NCI-H345 (cell line): Measurements from ENCODE around the gene PLXDC1.
"Not testable (repeated sequence)": the region's sequence is repeated elsewhere in the genome, so short reads cannot be mapped to it uniquely, and the experiment has no call there.

Experiments used
- DNase-seq: peaks from one replicate; lab custom pipeline; 2025; lab: John Stamatoyannopoulos, UW

The PLXDC1 gene

DNA sequence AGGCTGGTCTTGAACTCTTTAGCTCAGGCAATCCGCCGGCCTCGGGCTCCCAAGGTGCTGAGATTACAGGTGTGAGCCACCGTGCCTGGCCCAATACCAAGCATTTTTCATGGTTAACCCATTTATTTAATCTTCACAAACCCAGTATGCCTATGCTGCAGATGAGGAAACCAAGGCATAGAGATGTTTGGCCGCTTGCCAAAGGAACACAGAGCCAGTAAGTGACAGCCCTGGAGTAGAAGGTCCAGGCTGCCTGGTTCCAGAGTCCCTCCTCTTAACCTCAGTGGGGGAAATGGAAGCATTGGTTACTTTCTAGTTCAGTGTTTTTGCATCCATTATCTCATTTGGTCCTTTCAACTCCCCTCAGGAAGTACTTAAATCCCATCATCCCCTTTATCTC, 29.9 kb upstream of the PLXDC1 start:
- DNase-seq, result no peak

DNA sequence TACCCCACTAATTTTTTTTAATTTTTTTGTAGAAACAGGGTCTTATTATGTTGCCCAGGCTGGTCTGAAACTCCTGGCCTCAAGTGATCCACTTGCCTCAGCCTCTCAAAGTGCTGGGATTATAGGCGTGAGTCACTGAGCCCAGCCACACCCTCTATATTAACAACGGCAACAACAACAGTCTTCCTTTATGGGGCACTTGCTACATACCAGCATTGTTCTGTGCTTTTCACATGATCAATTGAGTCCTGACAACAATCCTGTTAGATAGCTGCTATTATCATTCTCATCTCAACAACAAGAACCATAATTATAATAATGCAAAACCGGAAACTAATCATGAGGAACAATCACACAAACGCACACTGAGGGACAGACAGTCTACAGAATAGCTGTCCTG, 27.1 kb upstream of the PLXDC1 start:
- no peak for DNase-seq

DNA sequence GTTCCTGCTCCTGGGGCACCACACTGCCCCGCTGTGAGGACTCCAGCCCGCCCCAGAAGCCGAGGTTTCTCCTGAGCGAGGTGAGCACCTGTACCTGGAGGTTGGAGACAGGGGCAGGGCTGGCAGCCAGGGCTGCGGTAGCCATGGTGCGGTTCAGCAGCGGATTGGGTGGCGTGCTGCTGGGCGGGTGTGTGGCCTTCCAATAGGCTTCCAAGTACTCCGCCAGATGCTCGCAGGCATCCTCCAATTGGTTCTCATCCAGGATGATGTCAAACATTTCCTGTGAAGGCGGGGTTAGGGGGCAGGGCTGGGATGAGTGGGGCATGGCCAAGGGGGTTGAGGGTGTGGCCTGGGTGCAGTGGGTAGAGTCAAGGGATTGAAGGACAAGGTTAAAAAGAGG, 25.8 kb upstream of the PLXDC1 start:
- DNase-seq, result no peak

DNA sequence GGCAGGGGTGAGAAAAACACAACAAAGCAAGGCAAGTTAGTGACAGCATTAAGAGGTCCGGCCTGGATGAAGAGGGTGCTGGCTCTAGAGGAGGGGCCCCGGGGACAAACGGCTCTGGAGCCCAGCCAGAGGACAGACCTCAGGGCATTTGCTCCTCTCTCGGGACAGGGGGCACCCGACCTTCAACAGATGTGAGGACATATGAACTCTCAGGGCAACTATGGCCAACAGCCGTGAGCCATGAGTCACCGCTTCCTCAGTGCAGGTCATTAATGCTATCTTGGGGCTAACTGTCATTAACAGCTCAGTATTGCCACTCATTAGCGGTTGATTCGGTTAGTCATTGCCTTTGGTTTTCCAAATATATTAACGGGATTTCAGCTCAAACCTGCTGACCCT, 24.3 kb upstream of the PLXDC1 start:
- DNase-seq, result no peak

DNA sequence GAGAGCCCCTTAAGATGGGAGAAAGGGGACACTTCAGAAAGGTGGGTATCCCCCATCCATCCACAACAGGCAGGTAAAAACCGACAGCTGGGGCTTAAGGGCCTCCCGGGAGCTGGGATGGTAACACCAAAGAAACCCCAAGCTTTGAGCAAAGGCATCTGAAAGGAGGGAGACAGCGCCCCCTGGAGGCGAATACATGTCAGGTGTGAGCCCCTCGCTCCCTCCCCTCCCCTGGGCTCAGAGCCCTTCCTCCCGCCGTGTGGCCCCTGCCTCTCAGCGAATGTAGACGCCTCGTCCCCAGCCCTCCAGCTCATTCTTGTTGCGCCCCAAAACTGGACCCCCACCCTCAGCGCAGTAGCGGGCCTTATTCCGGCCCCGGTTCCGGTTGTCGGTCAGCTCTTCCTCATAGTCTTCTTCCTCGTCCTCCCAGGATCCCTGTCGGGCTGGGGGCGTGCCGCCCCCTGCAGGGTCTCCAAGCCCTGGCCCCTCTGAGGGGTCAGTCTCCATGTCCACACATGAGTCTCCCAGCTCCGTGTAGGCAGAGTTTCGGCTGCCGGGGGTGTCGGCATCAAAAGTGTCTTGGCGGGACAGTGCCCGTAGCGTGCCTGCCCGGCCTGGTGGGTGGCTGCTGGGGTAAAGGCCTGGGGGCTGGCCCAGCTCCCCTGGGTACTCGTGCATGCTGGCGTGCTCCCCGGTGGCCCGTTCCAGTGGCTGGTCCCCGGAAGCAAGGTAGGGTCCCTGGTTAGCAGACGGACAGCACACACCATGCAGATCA, 23.7 kb upstream of the PLXDC1 start:
- peak; percentile 40 for DNase-seq

DNA sequence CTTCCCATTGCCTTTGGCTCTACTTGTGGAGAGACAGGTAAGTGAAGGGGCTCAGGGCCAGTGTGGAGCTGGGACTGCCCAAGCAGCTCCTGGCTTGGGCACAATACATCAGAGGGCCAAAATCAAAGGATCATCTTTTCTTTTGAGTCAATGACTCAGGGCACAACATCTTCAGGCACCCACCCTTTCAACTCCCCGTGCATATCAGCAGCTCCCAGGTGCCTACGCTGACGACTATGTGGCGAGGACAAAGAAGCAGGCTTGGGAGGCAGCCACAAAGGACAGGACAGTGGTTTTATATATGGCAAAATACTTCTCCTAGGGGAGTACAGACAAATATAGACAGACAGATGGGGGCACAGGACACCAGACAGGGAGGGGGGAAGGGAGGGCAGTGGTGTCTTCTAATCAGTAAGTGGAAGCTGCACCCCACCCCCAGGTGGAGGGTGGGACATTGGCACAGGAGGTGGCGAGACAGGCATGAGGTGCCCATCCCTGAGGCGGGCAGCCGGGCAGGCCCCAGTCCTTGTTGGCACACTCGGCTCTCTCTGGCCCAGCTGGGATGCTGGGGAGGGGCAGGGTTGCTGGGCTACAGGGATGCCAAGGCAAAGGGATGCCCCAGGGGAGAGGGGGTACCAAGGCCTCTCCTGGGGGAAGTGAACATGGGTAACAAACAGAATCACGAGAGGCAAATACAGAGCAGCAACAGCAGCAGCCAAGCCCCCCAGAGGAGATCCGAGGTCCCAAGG, 22.3 kb upstream of the PLXDC1 start:
- DNase-seq, result no peak

DNA sequence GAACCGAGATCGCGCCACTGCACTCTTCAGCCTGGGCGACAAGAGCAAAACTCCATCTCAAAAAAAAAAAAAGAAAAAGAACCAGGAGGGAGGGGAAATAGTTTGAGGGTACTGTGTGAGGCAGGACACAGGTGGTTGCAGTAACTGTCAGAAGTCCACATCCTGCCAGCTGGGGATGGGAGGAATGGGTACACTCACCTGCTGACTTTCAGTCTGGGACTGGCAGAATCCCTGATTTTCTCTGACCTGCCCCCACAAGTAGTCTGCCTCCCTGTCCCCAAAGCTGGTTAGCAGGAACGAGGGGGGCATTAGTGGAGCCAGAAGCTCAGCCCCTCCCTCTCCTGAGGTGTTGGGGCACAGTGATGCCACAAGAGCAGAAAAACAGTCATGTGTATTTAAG, 21.6 kb upstream of the PLXDC1 start:
- DNase-seq, result no peak

DNA sequence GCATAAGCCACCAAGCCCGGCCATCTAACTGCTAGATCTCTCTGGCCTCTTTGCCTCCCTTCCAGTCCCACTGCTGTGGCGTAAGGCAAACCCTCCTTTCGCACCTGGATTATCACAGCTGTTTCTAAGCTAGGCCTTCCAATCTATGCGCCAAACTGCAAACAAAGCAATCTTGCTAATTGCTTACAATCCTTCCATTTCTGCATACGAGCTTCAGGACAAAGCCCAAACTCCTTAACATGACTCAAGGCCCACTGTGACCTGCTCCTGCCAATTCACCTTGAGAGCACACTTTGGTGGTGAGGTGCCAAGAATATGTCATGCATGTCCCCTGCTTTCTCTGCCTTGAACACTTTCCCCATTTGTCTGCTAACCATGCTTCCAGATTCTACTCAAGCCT, 20.5 kb upstream of the PLXDC1 start:
- DNase-seq, result no peak

DNA sequence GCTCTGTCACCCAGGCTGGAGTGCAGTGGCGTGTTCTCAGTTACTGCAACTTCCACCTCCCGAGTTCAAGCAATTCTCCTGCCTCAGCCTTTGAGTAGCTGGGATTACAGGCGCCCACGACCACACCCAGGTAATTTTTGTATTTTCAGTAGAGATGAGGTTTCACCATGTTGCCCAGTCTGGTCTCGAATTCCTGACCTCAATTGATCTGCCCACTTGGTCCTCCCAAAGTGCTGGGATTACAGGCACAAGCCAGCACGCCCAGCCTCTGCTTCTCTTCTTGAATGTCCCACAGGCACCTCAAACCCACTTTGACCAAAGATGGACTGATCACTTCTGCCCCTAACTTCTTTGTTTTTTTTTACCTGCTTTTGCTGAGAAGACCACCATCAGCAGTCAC, 19.1 kb upstream of the PLXDC1 start:
- DNase-seq, result no peak

DNA sequence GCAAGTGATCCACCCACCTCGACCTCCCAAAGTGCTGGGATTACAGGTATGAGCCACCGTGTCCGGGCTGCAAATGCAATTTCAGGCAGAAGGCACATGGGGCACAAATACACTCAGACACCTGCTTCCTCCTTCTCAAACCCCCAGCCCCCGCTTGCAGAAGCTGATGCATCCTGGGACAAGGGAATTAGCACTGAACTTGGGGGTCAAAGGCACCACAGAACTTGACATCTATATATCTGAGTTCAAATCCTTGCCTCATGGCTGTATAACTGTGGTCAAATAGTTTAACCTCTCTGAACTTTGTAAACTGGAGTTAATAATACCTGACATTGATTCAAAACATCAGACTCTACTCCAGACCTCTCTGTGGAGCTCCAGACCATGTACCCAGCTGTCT, 18.7 kb upstream of the PLXDC1 start:
- no peak for DNase-seq

DNA sequence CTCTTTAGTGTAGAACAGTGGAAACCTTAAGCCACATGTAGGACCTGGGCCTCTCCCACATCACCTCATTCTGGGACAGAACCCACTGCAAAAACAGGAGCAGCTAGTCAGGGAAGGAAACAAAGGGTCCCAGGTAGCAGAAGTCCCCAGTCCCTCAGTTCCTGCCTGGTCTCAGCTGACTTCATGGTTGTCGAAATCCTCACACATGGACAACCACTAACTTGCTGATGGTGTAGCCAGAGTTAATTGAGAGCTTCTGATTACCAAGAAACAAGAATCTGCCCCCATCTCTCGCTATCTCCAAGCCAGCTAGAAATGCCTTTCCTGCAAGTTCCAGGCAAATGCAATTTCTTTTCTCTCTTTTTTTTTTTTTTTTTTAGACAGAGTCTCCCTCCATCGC, 18.1 kb upstream of the PLXDC1 start:
- no peak for DNase-seq

DNA sequence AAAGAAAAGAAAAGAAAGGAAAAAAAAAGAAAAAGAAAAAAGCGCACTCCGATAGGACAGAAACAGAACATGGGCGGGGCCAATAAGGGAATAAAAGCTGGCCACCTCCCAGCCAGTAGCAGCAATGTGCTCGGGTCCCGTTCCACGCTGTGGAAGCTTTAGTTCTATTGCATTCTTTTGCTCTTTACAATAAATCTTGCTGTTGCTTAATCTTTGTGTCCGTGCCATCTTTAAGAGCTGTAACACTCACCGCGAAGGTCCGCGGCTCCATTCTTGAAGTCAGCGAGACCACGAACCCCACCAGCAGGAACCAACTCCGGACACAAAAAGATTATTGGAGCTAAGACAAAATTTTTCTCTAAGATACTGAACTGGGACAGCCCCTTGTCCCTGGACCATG, 17.7 kb upstream of the PLXDC1 start:
- DNase-seq, result no peak

DNA sequence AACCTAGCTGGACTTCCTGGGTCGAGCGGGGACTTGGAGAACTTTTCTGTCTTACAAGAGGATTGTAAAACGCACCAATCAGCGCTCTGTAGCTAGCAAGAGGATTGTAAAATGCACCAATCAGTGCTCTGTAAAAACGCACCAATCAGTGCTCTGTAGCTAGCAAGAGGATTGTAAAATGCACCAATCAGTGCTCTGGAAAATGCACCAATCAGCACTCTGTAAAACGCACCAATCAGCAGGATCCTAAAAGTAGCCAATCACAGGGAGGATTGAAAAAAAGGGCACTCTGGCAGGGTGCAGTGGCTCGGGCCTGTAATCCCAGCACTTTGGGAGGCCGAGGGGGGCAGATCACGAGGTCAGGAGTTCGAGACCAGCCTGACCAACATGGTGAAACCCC, 17.1 kb upstream of the PLXDC1 start:
- DNase-seq, result not testable (repeated sequence)

DNA sequence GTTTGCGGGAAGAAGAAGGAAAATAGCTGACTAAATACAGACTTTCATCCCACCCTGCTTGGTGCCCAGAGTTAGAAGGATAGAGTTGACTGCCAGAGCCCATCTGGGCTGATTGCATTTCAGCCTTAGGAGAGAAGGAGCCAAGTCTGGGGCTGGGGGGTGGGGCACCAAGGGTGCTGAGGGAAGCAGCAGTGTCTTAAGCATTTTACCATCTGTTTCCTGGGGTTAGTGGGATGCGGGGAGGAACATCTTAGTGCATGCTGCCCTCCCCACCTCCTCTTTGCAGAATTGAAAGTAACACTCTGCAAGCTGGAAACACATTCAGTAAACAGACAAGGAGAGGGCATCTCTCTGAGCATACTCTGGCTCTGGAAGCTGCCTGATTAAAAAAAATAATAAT, 16.0 kb upstream of the PLXDC1 start:
- no peak for DNase-seq

DNA sequence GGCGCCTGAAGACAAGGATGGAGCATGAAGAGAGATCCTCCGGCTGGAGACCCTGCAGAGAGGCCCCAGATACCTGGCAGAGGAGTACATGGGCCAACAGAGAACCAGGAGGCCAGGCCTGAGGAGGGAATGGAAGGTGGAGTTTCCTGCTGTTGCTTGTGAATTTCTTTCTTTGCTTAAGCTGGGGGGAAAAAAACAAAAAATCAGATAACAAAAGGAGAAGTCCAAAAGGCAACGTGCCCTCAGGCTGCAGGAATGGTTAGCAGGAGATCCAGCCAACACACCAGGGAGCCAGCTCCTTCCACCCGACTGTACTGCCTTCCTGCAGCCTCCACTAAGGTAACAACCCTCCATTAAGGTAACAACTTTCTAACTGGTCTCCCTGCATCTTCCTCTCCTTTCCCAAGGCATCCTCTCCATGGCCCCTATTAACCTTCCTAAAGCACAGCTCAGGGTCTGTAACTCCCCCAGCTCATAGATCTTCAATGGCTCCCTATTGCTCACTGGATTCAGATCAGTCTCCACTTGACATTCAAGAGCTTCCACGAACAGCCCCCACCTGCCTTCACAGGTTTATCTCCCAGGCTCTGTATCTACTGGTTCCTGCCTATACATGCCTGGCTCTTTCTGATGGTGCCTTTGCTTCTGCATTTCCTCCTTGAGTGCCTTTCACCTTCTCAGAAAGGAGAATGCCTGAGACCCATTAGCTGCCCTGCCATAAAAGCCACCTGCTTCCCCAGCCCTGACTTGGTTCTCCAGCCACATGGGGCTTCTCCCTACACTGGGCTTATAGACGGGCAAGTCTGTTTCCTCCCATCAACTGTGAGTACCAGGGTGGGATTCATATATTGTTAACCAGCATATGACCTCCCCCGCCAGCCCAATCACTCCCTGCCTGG, 15.2 kb upstream of the PLXDC1 start:
- DNase-seq, result no peak

DNA sequence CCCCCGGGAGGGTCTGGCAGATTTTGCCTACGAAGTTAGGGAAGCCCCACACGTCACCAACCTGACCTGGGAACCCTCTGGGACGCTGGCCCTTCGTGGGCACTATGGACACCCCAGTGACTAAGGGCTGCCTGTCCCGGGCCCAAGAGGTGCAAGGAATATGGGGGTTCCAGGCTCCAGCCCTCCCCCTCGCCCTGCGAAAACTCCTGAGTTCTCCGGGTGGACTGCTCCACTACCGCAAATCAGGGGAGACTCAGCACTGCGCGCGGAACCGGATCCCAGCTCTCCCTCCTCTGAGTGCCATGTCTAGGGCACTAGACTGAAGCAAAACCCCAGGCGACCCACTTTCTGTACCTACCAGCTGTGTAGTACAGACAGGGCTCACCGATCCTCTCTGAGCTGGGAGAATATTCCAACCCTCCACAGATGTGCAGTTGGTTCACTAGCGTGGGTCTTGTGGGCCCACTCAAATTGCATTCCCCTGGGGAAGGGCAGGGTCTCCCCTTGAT, 14.5 kb upstream of the PLXDC1 start, which contains the start of gene ARL5C:
Gene ARL5C (minus strand): TSS at position 321 of the 509 bp plus-strand sequence. CDS start 401 bp downstream, outside the sequence.
- no peak for DNase-seq

DNA sequence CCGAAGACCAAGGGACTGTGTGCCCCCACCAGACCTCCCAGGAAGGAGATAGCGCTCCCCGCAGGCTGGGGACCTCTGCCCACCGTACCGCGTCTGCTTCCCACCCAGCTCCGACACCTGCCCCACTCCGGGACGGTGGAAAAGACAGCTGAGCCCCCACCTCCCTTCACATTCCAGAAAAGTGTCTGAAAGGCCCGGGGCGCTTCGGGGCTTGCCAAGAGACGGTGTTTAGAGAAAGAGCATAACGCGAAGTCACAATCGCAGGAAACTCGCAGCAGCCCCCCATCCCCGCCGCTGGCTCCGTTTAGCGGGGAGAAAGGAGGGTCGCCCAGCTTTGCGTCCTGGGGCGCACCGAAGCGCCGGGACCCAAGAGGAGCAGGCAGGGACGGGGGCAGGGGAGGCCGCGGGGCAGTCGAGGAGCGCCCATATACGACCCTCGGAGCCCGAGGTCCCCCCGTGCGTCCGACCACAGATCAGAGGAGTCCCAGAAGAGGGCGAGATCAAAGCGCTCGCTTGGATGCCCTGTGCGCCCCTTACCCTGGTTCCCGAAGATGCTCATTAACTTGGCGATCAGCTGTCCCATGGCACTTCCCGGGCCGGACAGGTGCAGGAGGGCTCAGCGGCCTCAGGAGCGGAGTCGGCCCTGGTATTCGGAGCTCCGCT, 13.9 kb upstream of the PLXDC1 start:
- no peak for DNase-seq

DNA sequence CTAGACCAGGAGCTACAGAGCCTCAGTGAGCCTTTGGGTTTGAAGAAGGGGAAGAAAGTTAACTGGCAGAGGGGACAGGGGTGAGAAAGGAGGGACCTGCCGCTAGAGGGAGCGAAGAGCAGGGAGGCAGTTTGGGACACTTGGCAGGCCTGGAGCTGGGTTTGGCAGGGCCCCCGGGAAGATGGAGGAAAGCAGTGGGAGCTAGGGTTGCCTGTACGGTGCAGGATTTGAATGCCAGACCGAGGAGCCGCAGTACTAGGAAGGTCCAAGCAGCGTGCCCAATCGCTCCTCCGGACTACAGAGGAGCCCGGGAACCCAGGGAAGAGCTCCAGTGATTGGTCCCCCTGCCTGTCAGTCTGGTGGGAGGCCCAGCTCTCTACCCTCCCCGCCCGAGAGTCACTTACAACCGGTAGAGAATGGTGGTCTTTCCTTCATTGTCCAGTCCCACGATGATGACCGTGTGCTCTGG, 13.3 kb upstream of the PLXDC1 start:
- peak; percentile 22 for DNase-seq

DNA sequence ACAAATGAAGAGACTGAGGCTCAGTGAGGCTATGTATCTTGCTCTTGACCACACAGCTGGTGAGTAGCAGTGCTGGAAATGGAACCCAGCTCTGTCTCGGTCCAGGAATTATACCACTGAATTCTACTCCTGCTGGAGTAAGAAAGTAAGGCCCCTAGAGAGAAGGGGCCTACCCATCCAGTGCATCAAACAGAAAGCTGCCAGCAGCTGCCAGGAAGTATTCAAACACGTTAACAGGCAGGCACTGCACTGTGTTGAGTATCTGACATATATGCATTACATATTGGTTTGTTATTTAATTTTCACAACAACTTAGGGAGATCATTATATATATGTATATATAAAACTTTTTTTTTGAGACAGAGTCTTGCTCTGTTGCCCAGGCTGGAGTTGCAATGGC, 10.5 kb upstream of the PLXDC1 start:
- DNase-seq, result no peak

DNA sequence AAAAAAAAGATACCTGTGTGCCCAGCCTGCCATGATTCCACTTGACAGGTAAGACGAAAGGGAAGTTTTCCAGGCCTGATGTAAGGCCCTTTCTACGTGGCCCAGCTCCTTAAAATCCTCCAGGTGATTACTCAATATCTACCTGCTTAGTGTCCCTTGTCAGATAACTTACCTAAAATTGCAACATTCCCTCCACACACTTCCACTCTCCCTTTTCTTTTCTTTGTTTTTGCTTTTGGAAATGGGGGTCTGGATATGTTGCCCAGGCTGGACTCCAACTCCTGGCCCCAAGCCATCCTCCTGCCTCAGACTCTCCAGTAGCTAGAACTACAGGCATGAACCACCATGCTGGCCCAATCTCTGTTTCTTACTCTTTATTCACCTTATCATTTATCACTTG, 7.2 kb upstream of the PLXDC1 start:
- DNase-seq, result no peak

DNA sequence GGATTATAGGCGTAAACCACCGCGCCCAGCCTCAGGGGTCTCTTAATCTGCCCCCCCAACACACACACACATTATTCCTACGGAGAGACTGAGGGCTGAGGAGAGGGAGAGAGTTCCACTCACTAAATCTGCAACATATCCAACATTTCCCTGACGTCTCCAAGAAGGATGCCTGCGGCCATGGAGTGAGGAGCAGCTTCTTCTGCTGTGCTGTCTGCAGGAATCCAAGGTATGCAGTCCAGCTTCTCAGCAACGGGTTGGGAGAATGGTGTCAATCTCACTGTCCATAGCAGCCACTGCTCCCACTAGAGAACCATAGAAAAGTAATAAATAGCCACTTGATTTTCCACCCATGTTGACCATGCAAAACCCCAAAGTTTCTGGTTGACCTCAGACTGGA, 5.1 kb upstream of the PLXDC1 start:
- no peak for DNase-seq

DNA sequence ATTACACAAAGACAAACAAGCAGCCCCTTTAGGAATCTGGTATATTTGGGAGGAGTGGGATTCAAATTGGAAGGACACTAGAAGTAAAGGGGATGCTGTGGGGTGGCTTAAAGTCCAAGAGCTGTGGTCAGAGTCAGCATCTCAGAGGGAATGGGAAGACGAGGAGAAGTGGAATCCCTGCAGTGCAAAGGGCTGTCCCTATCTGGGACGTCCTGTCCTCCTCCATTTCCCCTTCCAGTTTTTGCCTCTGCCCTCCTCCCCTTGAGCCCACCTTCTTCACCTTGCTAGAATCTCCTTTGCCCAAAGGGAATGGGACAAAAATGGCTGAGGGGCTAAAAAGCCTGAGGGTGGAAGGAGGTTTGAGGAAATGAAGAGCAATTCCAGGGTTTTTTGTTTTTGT, 4.2 kb upstream of the PLXDC1 start:
- no peak for DNase-seq
